Esophagus squamous epithelium (tissue), 4 donors: ENCODE measurements around the gene TMEM269.

Experiments
- POLR2A ChIP-seq, 4 donors: fragments of 450-650 bp; IDR thresholded peaks; one replicate each; pipeline ENCODE4 v1.6.1; 2017; ENCODE audit warnings: antibody characterized with exemption in 4 of 4, mild to moderate bottlenecking in 4 of 4, moderate library complexity in 3 of 4
- TF ChIP-seq, protein P1 (sequence below), 6 experiments: fragments of 450-650 bp in 4 of 6; fragments of 200-600 bp in 2 of 6; sonication (generic) in 2 of 6; IDR thresholded peaks; one replicate each; pipeline ENCODE4 v1.5.1; 2016 to 2019; ENCODE audit warnings: antibody characterized with exemption in 6 of 6, mild to moderate bottlenecking in 4 of 6, moderate library complexity in 4 of 6

GRCh38 chr1:42762269-42762668, 22.5 kb upstream of the TMEM269 start:
- TF ChIP-seq, protein P1, sequence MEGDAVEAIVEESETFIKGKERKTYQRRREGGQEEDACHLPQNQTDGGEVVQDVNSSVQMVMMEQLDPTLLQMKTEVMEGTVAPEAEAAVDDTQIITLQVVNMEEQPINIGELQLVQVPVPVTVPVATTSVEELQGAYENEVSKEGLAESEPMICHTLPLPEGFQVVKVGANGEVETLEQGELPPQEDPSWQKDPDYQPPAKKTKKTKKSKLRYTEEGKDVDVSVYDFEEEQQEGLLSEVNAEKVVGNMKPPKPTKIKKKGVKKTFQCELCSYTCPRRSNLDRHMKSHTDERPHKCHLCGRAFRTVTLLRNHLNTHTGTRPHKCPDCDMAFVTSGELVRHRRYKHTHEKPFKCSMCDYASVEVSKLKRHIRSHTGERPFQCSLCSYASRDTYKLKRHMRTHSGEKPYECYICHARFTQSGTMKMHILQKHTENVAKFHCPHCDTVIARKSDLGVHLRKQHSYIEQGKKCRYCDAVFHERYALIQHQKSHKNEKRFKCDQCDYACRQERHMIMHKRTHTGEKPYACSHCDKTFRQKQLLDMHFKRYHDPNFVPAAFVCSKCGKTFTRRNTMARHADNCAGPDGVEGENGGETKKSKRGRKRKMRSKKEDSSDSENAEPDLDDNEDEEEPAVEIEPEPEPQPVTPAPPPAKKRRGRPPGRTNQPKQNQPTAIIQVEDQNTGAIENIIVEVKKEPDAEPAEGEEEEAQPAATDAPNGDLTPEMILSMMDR (IDR thresholded peaks at IDR 0.05) = no peak
- TF ChIP-seq POLR2A (IDR thresholded peaks at IDR 0.05) = no peak
